Bronchial epithelial cell (primary cell): ENCODE results near the gene OR14C36. TPM values are rescaled to one million over a fixed set of nuclear protein-coding genes. Genes with fewer than 3 reads are reported as not detected.

Experiments
- DNase-seq: peaks from one replicate; pipeline ENCODE4 v3.0.0-alpha.2; 2010; ENCODE audit warnings: low read depth
- FAIRE-seq: peaks from 2 replicates; lab custom pipeline; 2011; peaks lifted over from hg19 to GRCh38; lab: Jason Lieb, UNC
- H3K27me3 ChIP-seq: 2 replicates; pipeline ENCODE4 v1.5.1; 2011; ENCODE audit warnings: low read length; ENCODE audit not compliant: control insufficient read depth, insufficient read depth
- H3K36me3 ChIP-seq: 2 replicates; pipeline ENCODE4 v1.5.1; 2011; ENCODE audit warnings: low read length; ENCODE audit not compliant: control insufficient read depth, insufficient read depth
- H3K4me3 ChIP-seq: 2 replicates; pipeline ENCODE4 v1.5.1; 2011; ENCODE audit warnings: mild to moderate bottlenecking, low read depth, low read length, control low read depth
- CTCF ChIP-seq: IDR thresholded peaks from 2 replicates; pipeline ENCODE4 v1.5.1; 2011; ENCODE audit warnings: mild to moderate bottlenecking, moderate library complexity, low read length, control low read depth, inconsistent platforms; ENCODE audit not compliant: insufficient read depth, severe bottlenecking
- total RNA-seq: library from RNA; depleted of rRNA; stranded (reverse); fragments of >200 nt; gene quantifications from 2 replicates; pipeline ENCODE4 v1.2.1, GENCODE V29; 2014

Gene OR14C36
- total RNA-seq, 1 donor from 2014 or later, result not detected

- Histone ChIP-seq H3K36me3 (no peaks in the 10 kb centered on the region), H3K4me3 (no peak overlapping the region), H3K27me3 (no peaks in the 10 kb centered on the region)
- TF ChIP-seq CTCF, result no peak
- no peak for DNase-seq
- FAIRE-seq, result no peak
Observed at GRCh38 chr1:248343451-248343850, 5.1 kb upstream of the OR14C36 start.

- Histone ChIP-seq H3K36me3 (no peaks in the 10 kb centered on the region), H3K27me3 (no peaks in the 10 kb centered on the region), H3K4me3 (no peak overlapping the region)
- FAIRE-seq (no peak), DNase-seq (no peak)
- TF ChIP-seq CTCF, result no peak
Observed at GRCh38 chr1:248359415-248359814, 10.8 kb downstream of the OR14C36 start.

GRCh38 chr1:248361121-248361715 lies 12.6 kb downstream of the OR14C36 start, which contains the start of gene OR2T4:
Gene OR2T4 (plus strand): TSS chr1:248361665. CDS start chr1:248361665, 0 bp downstream.
- no peaks in the 10 kb centered on the region for H3K36me3 ChIP-seq
- FAIRE-seq (no peak), DNase-seq (no peak)
- H3K4me3 ChIP-seq, result no peak within 1 kb of the TSS
- TF ChIP-seq CTCF, result no peak
- H3K27me3 ChIP-seq, result no peaks in the 10 kb centered on the region

GRCh38 chr1:248366609-248367008 lies 18.0 kb downstream of the OR14C36 start:
- no peak for TF ChIP-seq CTCF
- no peak for FAIRE-seq
- DNase-seq, result no peak
- H3K36me3 ChIP-seq, result no peaks in the 10 kb centered on the region
- no peak overlapping the region for H3K4me3 ChIP-seq
- no peaks in the 10 kb centered on the region for H3K27me3 ChIP-seq

GRCh38 chr1:248372394-248372793 lies 23.8 kb downstream of the OR14C36 start:
- FAIRE-seq (no peak), DNase-seq (no peak)
- TF ChIP-seq CTCF, result no peak
- Histone ChIP-seq H3K4me3 (no peak overlapping the region), H3K27me3 (no peaks in the 10 kb centered on the region), H3K36me3 (no peaks in the 10 kb centered on the region)

GRCh38 chr1:248373761-248374160 lies 25.2 kb downstream of the OR14C36 start:
- FAIRE-seq (peak; percentile 60), DNase-seq (no peak)

More at GRCh38 chr1:248373761-248374160, 25.2 kb downstream of the OR14C36 start:
- no peak for TF ChIP-seq CTCF
- H3K4me3 ChIP-seq, result no peak overlapping the region
- no peaks in the 10 kb centered on the region for H3K36me3 ChIP-seq
- H3K27me3 ChIP-seq, result no peaks in the 10 kb centered on the region
